ENCODE results near the gene ABHD14A. TPM values are rescaled to one million over a fixed set of nuclear protein-coding genes. Genes with fewer than 3 reads are reported as not detected.

The ABHD14A gene
- total and polyA plus RNA-seq, 2 of the 13 experiments (the other 11 are each of a cell fraction or from before 2014, with no cell fraction given), result 29.5 to 46.9 TPM

GRCh38 chr3:51982352-51982837, 7.5 kb downstream of the ABHD14A start (continued):
- peak; percentile 40; the same call in 1 of the 2 replicates for TF ChIP-seq MNT (IDR thresholded peaks at IDR 0.05)
- no peak for TF ChIP-seq SRSF4 (IDR thresholded peaks at IDR 0.05; ENCODE audit: low read depth, low read length, poor library complexity, severe bottlenecking)
- TF ChIP-seq ZC3H4 (CRISPR knock-in tag; IDR thresholded peaks at IDR 0.05; ENCODE audit: borderline replicate concordance), result no peak
- no peak for TF ChIP-seq ZNF883 (CRISPR knock-in tag; IDR thresholded peaks at IDR 0.05; ENCODE audit: not compliant biosample characterization)
- 0 out of 2 replicates have a peak, but pooled peaks have one; percentile 17 for TF ChIP-seq MYNN (CRISPR knock-in tag; IDR thresholded peaks at IDR 0.05; ENCODE audit: low read depth)
- TF ChIP-seq XRCC5 (optimal IDR thresholded peaks at IDR 0.05; ENCODE audit: low read length), result peak; percentile 97
- no peak for TF ChIP-seq AHDC1 (CRISPR knock-in tag; IDR thresholded peaks at IDR 0.05; ENCODE audit: borderline replicate concordance)
- TF ChIP-seq PCBP2 (optimal IDR thresholded peaks at IDR 0.05; ENCODE audit: low read depth, low read length, poor library complexity, severe bottlenecking), result no peak
- no peak for TF ChIP-seq ZUFSP (CRISPR knock-in tag; IDR thresholded peaks at IDR 0.05; ENCODE audit: borderline replicate concordance)
- 0 out of 2 replicates have a peak, but pooled peaks have one; percentile 36 for TF ChIP-seq MAZ (IDR thresholded peaks at IDR 0.05; ENCODE audit: borderline replicate concordance, low read depth, low read length)
- no peak for TF ChIP-seq MAZ (CRISPR knock-in tag; IDR thresholded peaks at IDR 0.05; ENCODE audit: low read depth)
- TF ChIP-seq ZNF644 (CRISPR knock-in tag; IDR thresholded peaks at IDR 0.05; ENCODE audit: low read depth), result no peak
- TF ChIP-seq GATA4 (IDR thresholded peaks at IDR 0.05; ENCODE audit: borderline replicate concordance, low read depth), result no peak
- no peak for TF ChIP-seq ZSCAN12 (CRISPR knock-in tag; IDR thresholded peaks at IDR 0.05)
- TF ChIP-seq SNRNP70 (IDR thresholded peaks at IDR 0.05; ENCODE audit: low read depth, low read length), result no peak
- TF ChIP-seq HIVEP1 (CRISPR knock-in tag; IDR thresholded peaks at IDR 0.05), result no peak
- TF ChIP-seq NFRKB (IDR thresholded peaks at IDR 0.05), result no peak
- 0 out of 2 replicates have a peak, but pooled peaks have one; percentile 24 for TF ChIP-seq ZNF362 (CRISPR knock-in tag; IDR thresholded peaks at IDR 0.05; ENCODE audit: borderline replicate concordance)
- no peak for TF ChIP-seq PTBP1 (IDR thresholded peaks at IDR 0.05; ENCODE audit: low read depth, low read length, poor library complexity, severe bottlenecking)
- TF ChIP-seq KDM5B (CRISPR knock-in tag; IDR thresholded peaks at IDR 0.05; ENCODE audit: borderline replicate concordance), result no peak

Measured in HepG2 (cell line).